ENCODE data around the gene TMPRSS9. TPM values are rescaled to one million over a fixed set of nuclear protein-coding genes. Genes with fewer than 3 reads are reported as not detected.
A peak's percentile ranks its signal among the peaks of the same experiment; 100 is the strongest.
"Not testable (repeated sequence)": the region's sequence is repeated elsewhere in the genome, so short reads cannot be mapped to it uniquely, and the experiment has no call there.

Gene TMPRSS9
- total RNA-seq, 3 donors from 2014 or later: 0.17 to 0.41 TPM; not detected in 1

GRCh38 chr19:2460245-2460644 is 100.2 kb downstream of the TMPRSS9 start:
- no peaks in the 10 kb centered on the region for H3K36me3 ChIP-seq (ENCODE audit: low read depth)
- no peak overlapping the region for H3K4me3 ChIP-seq
- TF ChIP-seq CTCF (IDR thresholded peaks at IDR 0.05): no peak
- H3K9me3 ChIP-seq: no peaks in the 10 kb centered on the region
- intact Hi-C loops (cut with DNase I, micrococcal nuclease): no loop called here
- H3K4me1 ChIP-seq (ENCODE audit: low read depth): peaks cover 30% of the 10 kb centered on the region
- no peak for DNase-seq
- no peak for ATAC-seq

DNA sequence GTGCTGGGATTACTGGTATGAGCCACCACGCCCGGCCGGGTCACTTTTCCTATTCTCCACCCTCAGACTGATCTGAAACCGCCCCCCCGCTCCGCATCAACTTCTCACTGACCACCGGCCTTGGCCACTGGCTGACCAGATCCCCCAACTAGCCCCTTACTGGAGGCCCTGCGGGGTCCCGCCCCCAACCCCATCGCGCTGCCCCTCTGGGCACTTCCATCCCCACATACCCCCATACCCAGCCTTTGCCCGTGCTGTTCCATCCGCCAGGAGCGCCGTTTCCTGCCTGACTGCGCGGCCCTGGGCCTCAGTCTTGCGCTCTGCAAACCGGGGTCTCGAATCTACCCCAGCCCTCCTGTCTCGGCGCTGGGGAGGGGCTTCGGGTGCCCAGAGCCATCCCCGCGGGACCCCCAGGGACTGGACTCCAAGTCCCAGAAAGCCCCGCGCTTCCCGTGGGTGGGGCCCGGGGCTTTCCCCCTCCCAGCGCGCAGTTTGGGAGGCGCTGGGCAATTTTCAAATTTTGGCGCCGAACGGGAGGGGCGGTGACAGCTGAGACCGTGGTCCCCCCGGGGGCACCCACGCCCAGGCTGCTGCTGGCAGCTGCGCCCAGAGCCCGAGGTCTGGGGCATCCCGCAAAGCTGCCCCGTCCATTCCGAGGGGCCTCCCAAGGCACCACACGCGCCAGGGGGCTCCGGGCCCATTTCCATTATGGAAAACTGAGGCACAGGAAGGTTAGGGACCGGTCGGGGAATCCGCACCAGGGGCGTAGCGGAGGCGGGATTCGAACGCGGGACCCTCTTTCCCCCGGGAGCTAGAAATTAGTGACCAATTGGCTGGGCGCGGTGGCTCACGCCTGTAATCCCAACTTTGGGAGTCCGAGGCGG is 101.9 kb downstream of the TMPRSS9 start:
- intact Hi-C loops (cut with DNase I, micrococcal nuclease): no loop called here
- peak; percentile 59 to 76 (median 73) for DNase-seq
- Histone ChIP-seq H3K4me1 (ENCODE audit: low read depth) (peaks cover 22% of the 10 kb centered on the region), H3K36me3 (ENCODE audit: low read depth) (no peaks in the 10 kb centered on the region), H3K4me3 (no peak overlapping the region), H3K9me3 (no peaks in the 10 kb centered on the region)
- no peak for TF ChIP-seq CTCF (IDR thresholded peaks at IDR 0.05)
- peak; percentile 71 for ATAC-seq

- Histone ChIP-seq H3K9me3 (no peaks in the 10 kb centered on the region), H3K4me3 (no peak overlapping the region), H3K4me1 (ENCODE audit: low read depth) (peaks cover 19% of the 10 kb centered on the region), H3K36me3 (ENCODE audit: low read depth) (no peaks in the 10 kb centered on the region)
- DNase-seq (peak; percentile 79 to 88 (median 83)), ATAC-seq (peak; percentile 82)
- intact Hi-C loops (cut with DNase I, micrococcal nuclease): no loop called here
- TF ChIP-seq CTCF (IDR thresholded peaks at IDR 0.05): no peak
These were observed 102.8 kb downstream of the TMPRSS9 start for GRCh38 chr19:2462635-2463421.

- peaks cover 19% of the 10 kb centered on the region for H3K4me1 ChIP-seq (ENCODE audit: low read depth)
- ATAC-seq; H3K9me3 ChIP-seq; H3K4me3 ChIP-seq; DNase-seq; H3K36me3 ChIP-seq (ENCODE audit: low read depth); intact Hi-C loops (cut with DNase I, micrococcal nuclease): not testable (repeated sequence)
These were observed 103.6 kb downstream of the TMPRSS9 start for GRCh38 chr19:2463694-2464093.

GRCh38 chr19:2464389-2464788 is 104.3 kb downstream of the TMPRSS9 start:
- TF ChIP-seq CTCF (IDR thresholded peaks at IDR 0.05): no peak
- no peaks in the 10 kb centered on the region for H3K9me3 ChIP-seq
- H3K36me3 ChIP-seq (ENCODE audit: low read depth): no peaks in the 10 kb centered on the region
- intact Hi-C loops (cut with DNase I, micrococcal nuclease): no loop called here
- H3K4me1 ChIP-seq (ENCODE audit: low read depth): peaks cover 19% of the 10 kb centered on the region
- DNase-seq: no peak
- no peak overlapping the region for H3K4me3 ChIP-seq
- no peak for ATAC-seq

DNA sequence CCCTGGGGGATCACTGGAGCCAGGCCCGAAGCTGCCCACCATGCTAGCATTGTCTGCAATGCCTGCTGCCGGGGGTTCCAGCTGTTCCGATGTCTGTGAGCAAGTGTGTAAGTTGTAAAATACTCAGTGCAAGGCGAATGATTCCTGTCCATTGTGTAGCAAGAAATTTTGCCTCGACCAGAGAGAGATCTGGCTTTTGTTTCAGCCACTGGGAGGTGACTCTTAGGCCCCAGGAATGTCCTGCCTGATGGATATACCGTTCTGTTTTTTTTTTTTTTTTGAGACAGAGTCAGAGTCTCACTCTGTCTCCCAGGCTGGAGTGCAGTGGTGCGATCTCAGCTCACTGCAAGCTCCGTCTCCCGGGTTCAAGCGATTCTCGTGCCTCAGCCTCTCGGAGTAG is 108.5 kb downstream of the TMPRSS9 start:
- H3K4me1 ChIP-seq (ENCODE audit: low read depth): no peaks in the 10 kb centered on the region
- no peaks in the 10 kb centered on the region for H3K36me3 ChIP-seq (ENCODE audit: low read depth)
- no peak for ATAC-seq
- DNase-seq: no peak
- intact Hi-C loops (cut with DNase I, micrococcal nuclease): no loop called here
- TF ChIP-seq CTCF (IDR thresholded peaks at IDR 0.05): no peak
- no peak overlapping the region for H3K4me3 ChIP-seq
- H3K9me3 ChIP-seq: no peaks in the 10 kb centered on the region

Measured in mucosa of descending colon (tissue), 3 donors.